ENCODE data around the gene LRRFIP1.
A peak's percentile ranks its signal among the peaks of the same experiment; 100 is the strongest.
"Not testable (repeated sequence)": the region's sequence is repeated elsewhere in the genome, so short reads cannot be mapped to it uniquely, and the experiment has no call there.

Gene LRRFIP1

GRCh38 chr2:237732070-237732469 lies 104.7 kb downstream of the LRRFIP1 start:
- no peak for DNase-seq

DNA sequence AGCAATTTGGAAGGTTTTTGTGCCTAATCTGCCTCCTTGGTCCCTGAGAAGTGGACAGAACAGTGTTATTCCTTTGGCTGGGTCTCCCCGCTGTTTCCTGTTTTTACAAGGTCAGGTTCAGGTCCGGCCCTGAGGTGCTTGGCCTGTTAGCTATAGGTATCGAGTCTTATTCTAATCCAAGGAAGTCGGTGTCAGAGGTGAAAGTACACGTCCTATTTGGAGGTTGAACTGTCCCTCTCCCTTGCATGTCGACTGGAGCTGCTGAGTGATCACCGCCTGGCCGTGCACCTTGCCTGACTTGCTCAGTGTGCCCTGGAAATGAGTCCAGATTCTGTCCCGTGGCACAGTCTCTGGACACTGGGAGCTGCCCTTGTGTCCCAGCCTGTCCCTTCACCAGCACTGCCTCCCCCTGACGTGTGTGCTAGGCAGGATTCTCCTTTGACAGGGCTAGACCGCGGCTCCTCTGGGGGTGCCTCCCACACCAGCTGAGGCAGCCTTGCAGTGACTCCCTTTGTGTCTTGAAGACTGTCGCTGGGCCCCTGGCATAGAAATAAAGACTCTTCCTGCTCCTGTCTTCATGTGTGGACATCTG lies 105.5 kb downstream of the LRRFIP1 start:
- DNase-seq: no peak

DNA sequence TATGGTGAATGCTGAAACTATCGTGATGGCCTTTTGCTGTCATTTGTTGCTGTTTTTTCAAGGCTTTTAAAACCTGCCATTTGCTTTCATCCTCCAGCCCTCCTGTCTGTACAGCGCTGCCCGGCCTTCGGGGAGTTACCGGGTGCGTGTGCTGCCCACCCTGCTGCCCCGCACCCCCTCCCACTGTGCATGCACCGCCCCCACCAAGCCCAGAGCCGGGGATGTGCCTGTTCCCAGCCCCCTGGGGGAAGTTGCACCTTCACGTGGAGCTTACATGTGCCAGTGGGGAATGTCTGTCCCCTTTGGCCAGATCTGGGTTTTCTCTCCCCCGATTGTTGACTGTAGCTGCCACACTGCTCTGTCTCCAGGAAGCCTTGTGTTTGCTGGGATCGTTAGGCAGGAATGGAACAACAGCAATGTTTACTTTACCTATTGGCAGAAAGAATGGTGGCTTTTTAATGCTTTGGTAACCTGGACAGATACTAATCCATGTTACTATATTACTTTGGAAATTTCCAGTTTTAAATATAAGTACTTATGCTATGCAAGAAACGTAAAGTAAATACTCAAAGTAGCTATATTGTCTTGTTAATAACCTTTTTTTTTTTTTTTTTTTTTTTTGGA lies 106.4 kb downstream of the LRRFIP1 start:
- DNase-seq: no peak

DNA sequence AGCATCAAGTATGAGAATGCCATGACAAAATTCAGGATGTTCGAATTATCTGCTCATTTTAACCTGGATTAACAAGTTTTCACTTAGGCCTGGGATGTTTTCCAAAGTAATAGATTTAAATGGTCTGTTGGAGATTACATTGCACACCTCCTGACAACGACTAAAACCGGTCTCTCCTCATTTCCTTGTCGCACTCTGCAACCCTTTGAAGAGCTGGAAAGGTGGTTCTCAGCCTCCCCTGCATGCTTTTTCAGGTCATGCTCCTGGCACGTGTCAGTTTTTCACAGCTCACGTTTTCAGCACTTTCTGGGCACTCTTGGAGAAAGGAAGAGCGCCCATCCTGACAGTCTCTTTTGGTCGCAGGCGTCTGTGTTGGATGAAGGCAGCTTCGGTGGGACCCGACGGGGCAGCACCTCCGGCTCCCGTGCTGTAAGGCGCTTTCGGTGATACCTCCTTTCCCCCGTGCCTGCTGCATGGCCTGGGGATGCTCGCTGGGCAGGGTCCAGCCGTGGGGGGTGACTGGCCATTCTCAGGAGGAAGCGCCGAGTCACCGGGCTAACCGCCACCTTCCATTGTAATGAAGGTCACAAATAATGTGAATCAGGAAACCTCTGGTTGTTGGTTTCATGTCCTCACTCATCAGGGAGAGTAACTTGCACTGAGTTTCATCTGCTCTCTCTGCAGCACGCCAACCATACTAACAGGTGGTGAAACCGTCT lies 107.7 kb downstream of the LRRFIP1 start:
- no peak for DNase-seq

DNA sequence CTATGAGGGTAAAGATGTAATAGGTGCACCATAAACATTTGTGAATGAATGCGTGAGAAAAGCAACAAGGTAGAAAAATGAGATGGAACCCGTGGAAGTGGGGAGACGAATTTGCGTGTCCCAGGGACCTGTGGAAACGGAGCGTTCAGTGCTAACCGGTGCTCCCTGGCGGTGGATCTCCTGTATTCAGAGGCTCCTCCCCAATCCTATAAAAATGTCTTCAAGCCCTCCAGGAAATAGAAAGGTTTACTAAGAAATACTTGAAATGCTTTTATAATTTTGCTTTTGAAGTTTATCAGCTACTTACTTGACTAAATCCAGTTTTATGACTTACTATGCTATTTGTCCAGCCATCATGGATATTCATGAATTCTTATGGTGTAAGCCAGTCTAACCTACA lies 108.4 kb downstream of the LRRFIP1 start:
- DNase-seq: no peak

DNA sequence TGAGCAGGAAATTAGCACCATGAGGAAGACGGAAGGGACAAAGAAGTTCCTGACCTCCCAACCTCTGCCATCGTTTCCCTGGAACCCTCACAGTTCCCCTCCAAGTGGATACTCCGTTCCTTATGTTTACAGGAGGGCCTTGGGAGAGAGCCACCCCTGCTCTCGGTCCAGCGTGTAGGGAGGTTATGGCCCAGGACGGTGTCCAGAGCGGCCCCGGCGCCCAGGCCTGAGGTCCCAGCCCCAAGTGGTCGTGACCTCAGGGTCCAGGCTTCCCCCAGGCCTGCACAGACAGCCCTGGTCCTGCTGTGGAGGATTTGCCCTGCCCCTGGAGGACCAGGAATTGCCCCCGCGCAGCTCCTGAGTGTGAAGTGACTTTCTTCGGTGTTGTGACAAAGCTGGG lies 109.4 kb downstream of the LRRFIP1 start:
- DNase-seq: no peak

DNA sequence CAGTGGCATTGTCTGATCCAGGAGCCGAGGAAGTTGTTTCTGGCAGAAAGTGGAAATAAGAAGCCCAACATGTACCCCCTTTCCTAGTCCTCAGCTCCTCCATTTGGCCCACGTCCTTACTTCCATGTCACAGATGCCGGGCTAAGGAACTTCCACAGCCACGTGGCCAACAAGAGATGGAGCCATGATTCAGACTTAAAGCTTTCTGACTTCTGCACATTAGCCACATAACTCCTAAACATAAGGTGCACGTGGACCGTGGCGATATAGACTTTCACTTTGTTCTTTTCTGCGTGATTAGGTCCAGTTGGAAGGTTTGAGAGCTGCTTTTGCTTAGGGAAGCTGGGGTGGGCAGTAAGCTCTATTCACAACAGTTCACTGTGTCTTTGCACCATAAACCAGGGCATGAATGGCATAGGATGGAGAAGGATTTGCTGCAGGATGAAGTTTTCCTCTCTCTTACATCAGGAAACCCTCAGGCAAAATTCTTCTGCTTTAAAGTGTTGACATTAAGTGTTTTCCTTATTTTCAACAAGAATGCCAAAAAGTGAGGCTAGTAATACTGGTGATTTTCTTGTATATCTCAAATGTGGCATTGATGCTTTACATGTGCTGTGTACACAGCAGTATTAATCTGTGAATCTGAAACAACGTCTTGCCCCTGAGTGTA lies 109.9 kb downstream of the LRRFIP1 start:
- DNase-seq: no peak

- no peak for DNase-seq
These were observed 110.9 kb downstream of the LRRFIP1 start for GRCh38 chr2:237738255-237738654.

DNA sequence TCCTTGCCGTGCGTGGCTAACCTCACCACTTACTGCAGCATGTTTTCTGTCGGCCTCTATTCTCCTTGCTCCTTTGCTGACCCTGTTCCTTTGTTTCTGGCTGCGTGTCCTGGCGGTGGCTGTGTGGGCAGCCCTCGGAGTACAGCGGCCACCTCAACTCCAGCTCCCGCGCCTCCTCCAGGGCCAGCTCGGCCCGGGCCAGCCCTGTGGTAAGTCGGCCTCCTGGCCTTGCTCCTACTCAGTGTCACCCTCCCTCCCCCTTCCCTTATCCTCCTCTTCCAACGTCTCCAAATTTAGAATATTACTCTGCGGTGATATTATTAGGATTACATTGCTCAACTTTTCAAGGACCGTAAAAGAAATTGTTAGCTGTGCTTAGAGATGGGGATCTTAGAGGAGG lies 111.7 kb downstream of the LRRFIP1 start:
- DNase-seq: no peak

GRCh38 chr2:237742191-237742590 lies 114.8 kb downstream of the LRRFIP1 start:
- DNase-seq: no peak

DNA sequence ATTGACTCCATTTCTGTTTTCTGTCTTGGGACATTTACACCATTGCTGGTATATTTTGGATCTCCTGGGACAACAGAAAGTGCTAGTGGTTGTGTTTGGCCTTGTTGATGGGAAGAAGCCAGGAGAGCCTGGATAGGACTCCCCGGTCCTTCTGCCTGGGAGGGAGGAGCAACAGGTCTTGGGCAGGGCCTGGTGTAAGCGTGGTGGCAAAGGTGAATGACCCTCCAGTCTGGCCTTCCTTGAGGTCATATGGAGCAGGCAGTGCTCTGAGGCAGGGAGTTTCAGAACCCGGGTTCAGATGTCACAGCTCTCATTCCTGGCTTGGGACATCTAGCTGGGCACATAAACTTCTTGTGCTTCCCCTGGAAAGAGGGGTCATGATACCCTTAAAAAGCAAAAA lies 115.2 kb downstream of the LRRFIP1 start:
- DNase-seq: no peak

- no peak for DNase-seq
These were observed 115.6 kb downstream of the LRRFIP1 start for GRCh38 chr2:237743024-237743423.

GRCh38 chr2:237743561-237744269 lies 116.3 kb downstream of the LRRFIP1 start:
- no peak for DNase-seq

- DNase-seq: no peak
These were observed 116.9 kb downstream of the LRRFIP1 start for GRCh38 chr2:237744270-237744612.

DNA sequence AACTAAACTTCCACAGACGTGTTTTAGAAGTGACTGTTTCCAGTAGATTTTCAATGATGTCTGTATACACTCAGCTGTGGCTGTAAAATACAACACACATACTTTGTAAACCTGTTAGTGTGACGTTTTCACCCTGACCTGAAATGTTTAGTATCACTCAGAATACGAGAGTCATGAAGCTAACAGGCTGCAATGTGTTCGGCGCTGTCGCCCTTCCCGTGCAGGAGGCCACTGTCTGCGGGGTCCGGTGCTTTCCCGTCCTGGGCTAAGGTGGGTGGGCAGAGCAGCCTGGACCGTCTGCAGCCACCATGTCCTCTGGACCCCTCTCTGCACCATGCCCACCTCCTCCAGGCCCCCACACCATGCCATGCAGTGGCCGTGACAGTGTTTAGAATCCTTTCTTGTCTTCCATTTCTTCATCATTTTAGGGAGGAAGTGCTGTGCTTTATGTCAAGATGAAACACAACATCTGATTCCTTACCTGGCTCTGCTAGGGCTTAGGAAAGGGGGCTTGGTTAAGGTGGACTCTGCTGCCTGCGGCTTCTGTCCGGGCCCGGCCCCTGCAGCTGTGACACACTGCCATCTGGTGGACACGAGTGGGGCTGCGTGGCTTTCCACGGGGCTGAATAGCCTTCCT lies 117.3 kb downstream of the LRRFIP1 start:
- DNase-seq: peak; percentile 3 to 45

DNA sequence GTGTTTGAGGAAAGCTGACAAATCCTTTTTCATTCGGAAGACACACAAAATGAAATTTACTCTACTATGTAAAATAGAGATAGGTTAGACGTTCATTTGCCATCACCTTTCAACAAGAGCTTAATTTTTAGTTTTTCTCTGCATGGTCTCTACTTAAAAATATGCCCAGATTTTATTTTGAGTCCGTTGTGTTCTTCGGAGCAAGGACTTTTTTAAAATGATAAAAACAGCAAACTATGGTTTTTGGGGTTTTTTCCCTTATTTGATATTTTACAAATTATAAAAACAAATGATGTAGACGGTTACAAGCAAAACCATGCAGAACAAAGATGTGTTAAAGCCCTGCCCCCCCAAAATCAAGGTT lies 117.8 kb downstream of the LRRFIP1 start:
- no peak for DNase-seq

DNA sequence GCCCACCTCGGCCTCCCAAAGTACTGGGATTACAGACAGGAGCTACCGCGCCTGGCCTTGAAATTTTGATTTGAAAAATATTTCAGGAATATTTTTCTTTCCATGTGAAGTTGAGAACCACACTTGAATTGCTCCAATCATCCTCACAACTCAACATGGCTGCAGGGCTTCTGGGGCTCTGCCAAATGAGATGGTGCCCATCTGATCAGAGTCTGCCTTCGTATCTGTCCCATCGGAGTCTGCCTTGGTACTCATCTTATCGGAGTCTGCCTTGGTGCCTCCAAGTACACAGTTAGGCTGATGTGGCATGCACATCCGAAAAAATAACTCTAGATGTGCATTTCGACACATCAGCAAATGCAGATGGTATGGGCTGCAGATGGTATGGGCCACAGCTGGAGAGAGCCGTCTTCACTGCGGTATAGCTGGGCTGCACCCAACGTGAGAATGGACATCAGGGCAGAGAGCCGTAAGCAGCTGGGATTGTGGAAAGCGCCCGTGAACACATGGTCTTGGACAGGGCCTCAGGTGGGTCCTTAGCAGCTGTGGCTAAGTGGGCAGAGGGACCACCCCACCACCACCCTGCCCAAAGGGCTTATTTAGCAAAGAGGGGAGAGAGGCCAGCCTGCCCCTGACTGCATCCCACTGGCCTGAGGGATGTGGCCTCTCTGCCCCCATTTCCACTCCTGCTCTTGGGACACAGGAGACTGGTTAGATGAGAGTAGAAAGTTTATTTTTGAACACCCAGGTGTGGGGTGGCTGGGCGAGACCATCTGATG lies 119.1 kb downstream of the LRRFIP1 start:
- no peak for DNase-seq

DNA sequence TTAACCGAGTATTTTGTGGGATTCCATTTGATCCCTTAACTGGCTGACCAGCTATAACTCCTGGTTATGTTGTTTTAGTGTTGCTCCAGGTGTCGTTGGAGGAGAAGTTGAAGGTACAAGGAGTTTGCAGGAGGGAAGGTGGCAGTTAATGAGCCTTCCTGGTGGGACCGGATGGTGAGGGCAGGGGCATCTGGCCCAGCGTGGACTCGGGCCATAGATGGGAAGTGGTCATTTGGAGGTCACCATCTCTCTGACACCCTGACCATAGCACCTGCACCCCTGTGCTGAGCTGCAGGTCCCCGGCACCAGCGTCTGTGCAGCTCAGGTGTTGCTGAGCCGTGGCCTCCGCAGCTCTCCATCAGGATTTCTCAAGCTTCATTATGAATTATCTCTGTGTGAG lies 119.8 kb downstream of the LRRFIP1 start:
- no peak for DNase-seq

- DNase-seq: no peak
These were observed 121.6 kb downstream of the LRRFIP1 start for GRCh38 chr2:237749002-237749401.

GRCh38 chr2:237749961-237750360 lies 122.6 kb downstream of the LRRFIP1 start:
- no peak for DNase-seq

DNA sequence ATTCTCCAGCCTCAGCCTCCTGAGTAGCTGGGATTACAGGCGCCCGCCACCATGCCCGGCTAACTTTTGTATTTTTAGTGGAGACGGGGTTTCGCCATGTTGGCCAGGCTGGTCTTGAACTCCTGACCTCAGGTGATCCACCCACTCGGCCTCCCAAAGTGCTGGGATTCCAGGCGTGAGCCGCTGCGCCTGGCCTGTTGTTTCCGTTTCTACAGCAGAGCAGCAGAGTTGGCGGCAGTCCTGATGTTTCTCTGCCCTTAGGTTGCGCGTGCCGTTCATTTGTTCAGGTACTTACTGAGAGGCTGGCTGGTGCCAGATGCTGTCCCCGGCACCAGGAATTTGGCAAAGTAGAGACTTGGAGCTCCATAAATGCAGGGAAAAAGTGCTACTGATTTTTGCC lies 123.1 kb downstream of the LRRFIP1 start:
- not testable (repeated sequence) for DNase-seq

DNA sequence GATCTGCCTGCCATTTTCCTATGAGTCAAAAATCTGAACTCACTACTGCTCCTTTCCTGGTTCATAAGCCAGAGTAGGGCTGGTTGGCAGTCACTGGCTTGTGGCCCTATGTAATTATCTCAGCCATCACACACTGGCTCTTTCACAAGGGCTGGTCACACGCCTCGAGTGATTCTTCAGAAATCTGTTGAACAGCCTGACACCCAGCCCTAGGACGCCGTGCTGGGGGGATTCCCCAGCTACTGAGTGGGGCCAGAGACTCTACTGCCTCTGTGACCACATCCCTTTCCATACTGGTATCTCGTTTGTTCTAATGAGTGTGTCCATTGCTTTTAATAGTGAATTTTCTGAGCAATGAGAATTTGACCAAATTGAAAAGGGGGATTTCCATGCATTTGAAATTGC lies 125.4 kb downstream of the LRRFIP1 start:
- DNase-seq: no peak

Measured in NCI-H446 (cell line).